ENCODE data around the gene TNRC6A. TPM values are rescaled to one million over a fixed set of nuclear protein-coding genes. Genes with fewer than 3 reads are reported as not detected.

The TNRC6A gene
- total RNA-seq, 1 experiment from 2014 or later, result 72.4 TPM

DNA sequence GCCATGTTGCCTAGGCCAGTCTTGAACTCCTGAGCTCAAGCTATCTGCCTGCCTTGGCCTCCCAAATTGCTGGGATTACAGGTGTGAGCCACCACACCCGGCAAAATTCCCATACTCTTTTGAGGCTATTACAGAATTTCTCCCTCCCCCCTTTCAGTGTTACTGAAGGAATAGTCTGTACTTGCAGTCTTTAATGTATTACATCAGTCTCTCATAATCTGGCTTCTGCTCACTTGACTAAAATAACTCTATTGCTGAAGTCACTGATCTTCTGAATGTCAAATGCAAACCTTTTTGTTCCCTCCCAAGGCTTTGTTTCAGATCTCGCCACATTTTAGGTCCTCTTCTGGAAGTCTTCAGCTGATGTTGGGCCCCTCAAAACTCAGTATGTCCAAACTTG lies 51.8 kb downstream of the TNRC6A start:
- H3K27ac ChIP-seq (ENCODE audit: low read length), result no peak overlapping the region
- H4K20me1 ChIP-seq (ENCODE audit: insufficient read depth, low read depth, low read length), result no peaks in the 10 kb centered on the region
- H3K4me2 ChIP-seq (ENCODE audit: low read depth, low read length, poor library complexity, severe bottlenecking), result no peak overlapping the region
- no peaks in the 10 kb centered on the region for H3K4me1 ChIP-seq (ENCODE audit: low read length)
- H3K36me3 ChIP-seq (ENCODE audit: insufficient read depth, low read length), result peaks cover 46% of the 10 kb centered on the region; the same call in 1 of the 2 replicates
- peaks cover 67% of the 10 kb centered on the region for H3K79me2 ChIP-seq (ENCODE audit: low read length)
- no peaks in the 10 kb centered on the region for H3K9me2 ChIP-seq (replicated peaks; ENCODE audit: insufficient read depth, low read length)
- no peaks in the 10 kb centered on the region for H3K9me3 ChIP-seq (ENCODE audit: low read length)
- no peak for DNase-seq
- H3K9ac ChIP-seq (ENCODE audit: low read length), result no peak overlapping the region
- H3K27me3 ChIP-seq (ENCODE audit: low read length), result no peaks in the 10 kb centered on the region
- H3K4me3 ChIP-seq (ENCODE audit: low read length), result no peak overlapping the region
- H2AFZ ChIP-seq (ENCODE audit: low read length), result no peak overlapping the region

DNA sequence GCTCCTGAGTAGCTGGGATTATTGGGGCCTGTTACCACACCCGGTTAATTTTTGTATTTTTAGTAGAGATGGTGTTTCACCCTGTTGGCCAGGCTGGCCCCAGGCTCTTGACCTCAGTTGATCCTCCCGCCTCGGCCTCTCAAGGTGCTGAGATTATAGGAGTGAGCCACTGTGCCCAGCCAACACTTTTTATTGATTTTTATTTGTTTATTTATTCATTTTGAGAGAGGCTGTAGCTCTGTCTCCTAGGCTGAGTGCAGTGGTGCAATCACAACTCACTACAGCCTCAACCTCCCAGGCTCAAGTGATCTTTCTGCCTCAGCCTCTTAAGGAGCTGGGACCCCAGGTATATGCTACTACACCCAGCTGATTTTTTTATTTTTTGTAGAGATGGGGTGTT lies 54.7 kb downstream of the TNRC6A start:
- Histone ChIP-seq H2AFZ (ENCODE audit: low read length) (no peak overlapping the region), H3K79me2 (ENCODE audit: low read length) (peaks cover 60% of the 10 kb centered on the region), H3K9ac (ENCODE audit: low read length) (no peak overlapping the region), H3K9me3 (ENCODE audit: low read length) (no peaks in the 10 kb centered on the region), H3K36me3 (ENCODE audit: insufficient read depth, low read length) (peaks cover 46% of the 10 kb centered on the region; the same call in 1 of the 2 replicates), H3K27ac (ENCODE audit: low read length) (no peak overlapping the region), H4K20me1 (ENCODE audit: insufficient read depth, low read depth, low read length) (no peaks in the 10 kb centered on the region), H3K4me2 (ENCODE audit: low read depth, low read length, poor library complexity, severe bottlenecking) (no peak overlapping the region), H3K27me3 (ENCODE audit: low read length) (no peaks in the 10 kb centered on the region), H3K4me3 (ENCODE audit: low read length) (no peak overlapping the region), H3K4me1 (ENCODE audit: low read length) (no peaks in the 10 kb centered on the region), H3K9me2 (replicated peaks; ENCODE audit: insufficient read depth, low read length) (no peaks in the 10 kb centered on the region)
- DNase-seq, result no peak

- no peak overlapping the region for H3K9ac ChIP-seq (ENCODE audit: low read length)
- H4K20me1 ChIP-seq (ENCODE audit: insufficient read depth, low read depth, low read length), result no peaks in the 10 kb centered on the region
- H3K4me2 ChIP-seq (ENCODE audit: low read depth, low read length, poor library complexity, severe bottlenecking), result no peak overlapping the region
- no peaks in the 10 kb centered on the region for H3K4me1 ChIP-seq (ENCODE audit: low read length)
- H3K27ac ChIP-seq (ENCODE audit: low read length), result no peak overlapping the region
- H3K4me3 ChIP-seq (ENCODE audit: low read length), result no peak overlapping the region
- H3K9me3 ChIP-seq (ENCODE audit: low read length), result no peaks in the 10 kb centered on the region
- no peaks in the 10 kb centered on the region; the same call in 1 of the 2 replicates for H3K9me2 ChIP-seq (replicated peaks; ENCODE audit: insufficient read depth, low read length)
- no peak for DNase-seq
- no peak overlapping the region for H2AFZ ChIP-seq (ENCODE audit: low read length)
- peaks cover 43% of the 10 kb centered on the region for H3K79me2 ChIP-seq (ENCODE audit: low read length)
- H3K27me3 ChIP-seq (ENCODE audit: low read length), result no peaks in the 10 kb centered on the region
- peaks cover 64% of the 10 kb centered on the region for H3K36me3 ChIP-seq (ENCODE audit: insufficient read depth, low read length)
These were observed 60.4 kb downstream of the TNRC6A start for GRCh38 chr16:24789881-24790280.

DNA sequence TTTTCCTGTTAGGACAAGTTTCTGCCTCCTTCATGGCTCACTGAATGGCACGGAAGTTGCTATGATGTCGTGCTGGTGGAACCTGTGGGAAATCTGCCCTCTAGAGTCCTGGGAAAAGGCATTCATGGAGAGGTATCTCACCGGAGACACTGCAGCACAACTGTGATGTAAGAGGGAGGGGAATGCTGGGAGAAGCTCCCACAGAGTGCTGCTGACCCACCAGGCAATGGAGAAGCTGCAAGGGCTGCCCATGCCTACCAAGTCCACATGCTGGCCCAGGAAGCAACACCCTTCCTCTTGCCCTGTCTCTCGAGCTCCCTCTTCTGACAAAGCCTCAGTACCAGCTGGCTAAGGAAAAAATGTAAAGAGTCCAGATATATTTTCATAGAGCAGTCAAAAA lies 71.1 kb downstream of the TNRC6A start:
- H3K9me2 ChIP-seq (replicated peaks; ENCODE audit: insufficient read depth, low read length), result no peaks in the 10 kb centered on the region
- H3K27me3 ChIP-seq (ENCODE audit: low read length), result no peaks in the 10 kb centered on the region
- peaks cover 5% of the 10 kb centered on the region; the same call in 1 of the 2 replicates for H3K79me2 ChIP-seq (ENCODE audit: low read length)
- H3K27ac ChIP-seq (ENCODE audit: low read length), result no peak overlapping the region
- no peak overlapping the region for H3K4me2 ChIP-seq (ENCODE audit: low read depth, low read length, poor library complexity, severe bottlenecking)
- no peaks in the 10 kb centered on the region; the same call in 1 of the 2 replicates for H4K20me1 ChIP-seq (ENCODE audit: insufficient read depth, low read depth, low read length)
- no peak overlapping the region for H3K9ac ChIP-seq (ENCODE audit: low read length)
- H3K36me3 ChIP-seq (ENCODE audit: insufficient read depth, low read length), result peaks cover 70% of the 10 kb centered on the region; the same call in 1 of the 2 replicates
- no peak overlapping the region for H3K4me3 ChIP-seq (ENCODE audit: low read length)
- no peaks in the 10 kb centered on the region for H3K9me3 ChIP-seq (ENCODE audit: low read length)
- peak; percentile 56 for DNase-seq
- no peak overlapping the region for H2AFZ ChIP-seq (ENCODE audit: low read length)
- no peaks in the 10 kb centered on the region for H3K4me1 ChIP-seq (ENCODE audit: low read length)

- Histone ChIP-seq H3K27me3 (ENCODE audit: low read length) (no peaks in the 10 kb centered on the region), H2AFZ (ENCODE audit: low read length) (no peak overlapping the region), H3K36me3 (ENCODE audit: insufficient read depth, low read length) (peaks cover 74% of the 10 kb centered on the region; the same call in 1 of the 2 replicates), H4K20me1 (ENCODE audit: insufficient read depth, low read depth, low read length) (no peaks in the 10 kb centered on the region), H3K9me2 (replicated peaks; ENCODE audit: insufficient read depth, low read length) (no peaks in the 10 kb centered on the region), H3K4me1 (ENCODE audit: low read length) (no peaks in the 10 kb centered on the region), H3K9me3 (ENCODE audit: low read length) (no peaks in the 10 kb centered on the region), H3K4me2 (ENCODE audit: low read depth, low read length, poor library complexity, severe bottlenecking) (no peak overlapping the region), H3K4me3 (ENCODE audit: low read length) (no peak overlapping the region), H3K79me2 (ENCODE audit: low read length) (peaks cover 2% of the 10 kb centered on the region; the same call in 1 of the 2 replicates), H3K27ac (ENCODE audit: low read length) (no peak overlapping the region), H3K9ac (ENCODE audit: low read length) (no peak overlapping the region)
- no peak for DNase-seq
These were observed 72.4 kb downstream of the TNRC6A start for GRCh38 chr16:24801761-24802302.

DNA sequence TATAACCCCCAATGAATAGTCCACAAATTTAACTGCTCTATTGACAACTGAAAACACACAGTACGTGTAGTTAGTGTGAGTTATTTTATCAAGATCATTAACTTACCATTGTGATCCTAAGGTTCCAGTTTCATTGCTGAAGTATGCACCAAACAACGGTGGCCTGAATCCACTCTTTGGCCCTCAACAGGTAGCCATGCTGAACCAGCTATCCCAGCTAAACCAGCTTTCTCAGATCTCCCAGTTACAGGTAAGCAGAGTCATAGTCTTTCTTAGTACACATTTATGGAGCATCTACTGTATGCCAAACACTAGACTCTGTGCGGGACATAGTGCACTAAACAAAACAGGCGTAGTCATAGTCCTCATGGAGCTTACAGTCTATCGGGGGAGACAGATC lies 76.0 kb downstream of the TNRC6A start:
- Histone ChIP-seq H2AFZ (ENCODE audit: low read length) (no peak overlapping the region), H3K4me2 (ENCODE audit: low read depth, low read length, poor library complexity, severe bottlenecking) (no peak overlapping the region), H3K4me1 (ENCODE audit: low read length) (no peaks in the 10 kb centered on the region), H3K79me2 (ENCODE audit: low read length) (no peaks in the 10 kb centered on the region), H3K9ac (ENCODE audit: low read length) (no peak overlapping the region), H3K4me3 (ENCODE audit: low read length) (no peak overlapping the region), H3K9me2 (replicated peaks; ENCODE audit: insufficient read depth, low read length) (no peaks in the 10 kb centered on the region), H3K27ac (ENCODE audit: low read length) (no peak overlapping the region), H3K27me3 (ENCODE audit: low read length) (no peaks in the 10 kb centered on the region), H3K9me3 (ENCODE audit: low read length) (no peaks in the 10 kb centered on the region), H4K20me1 (ENCODE audit: insufficient read depth, low read depth, low read length) (no peaks in the 10 kb centered on the region), H3K36me3 (ENCODE audit: insufficient read depth, low read length) (peaks cover 66% of the 10 kb centered on the region; the same call in 1 of the 2 replicates)
- DNase-seq, result no peak

DNA sequence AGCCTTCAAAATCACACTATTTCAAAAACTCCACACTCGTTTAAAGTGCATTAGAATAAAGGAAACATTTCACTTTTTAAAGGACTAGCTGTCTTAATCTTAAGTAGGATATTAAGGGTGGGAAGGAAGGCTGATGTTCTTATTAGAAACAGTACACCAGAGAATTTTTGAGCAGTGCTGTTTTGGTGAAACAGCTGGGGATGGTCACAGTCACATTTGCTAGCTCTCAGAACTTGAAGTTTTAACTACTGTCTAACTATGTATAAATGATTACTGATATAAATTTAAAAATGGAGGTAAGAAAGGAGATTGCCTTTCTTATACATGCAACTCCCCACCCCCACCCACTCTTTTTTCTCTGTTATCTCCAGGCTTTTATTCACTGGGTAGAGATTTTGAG lies 77.8 kb downstream of the TNRC6A start:
- Histone ChIP-seq H3K27ac (ENCODE audit: low read length) (no peak overlapping the region), H3K79me2 (ENCODE audit: low read length) (peaks cover under 1% of the 10 kb centered on the region; the same call in 1 of the 2 replicates), H3K27me3 (ENCODE audit: low read length) (no peaks in the 10 kb centered on the region), H2AFZ (ENCODE audit: low read length) (no peak overlapping the region), H3K4me3 (ENCODE audit: low read length) (no peak overlapping the region), H3K4me2 (ENCODE audit: low read depth, low read length, poor library complexity, severe bottlenecking) (no peak overlapping the region), H3K9ac (ENCODE audit: low read length) (no peak overlapping the region), H3K36me3 (ENCODE audit: insufficient read depth, low read length) (peaks cover 62% of the 10 kb centered on the region; the same call in 1 of the 2 replicates), H3K9me2 (replicated peaks; ENCODE audit: insufficient read depth, low read length) (no peaks in the 10 kb centered on the region), H3K4me1 (ENCODE audit: low read length) (no peaks in the 10 kb centered on the region), H4K20me1 (ENCODE audit: insufficient read depth, low read depth, low read length) (no peaks in the 10 kb centered on the region), H3K9me3 (ENCODE audit: low read length) (no peaks in the 10 kb centered on the region)
- DNase-seq, result no peak

DNA sequence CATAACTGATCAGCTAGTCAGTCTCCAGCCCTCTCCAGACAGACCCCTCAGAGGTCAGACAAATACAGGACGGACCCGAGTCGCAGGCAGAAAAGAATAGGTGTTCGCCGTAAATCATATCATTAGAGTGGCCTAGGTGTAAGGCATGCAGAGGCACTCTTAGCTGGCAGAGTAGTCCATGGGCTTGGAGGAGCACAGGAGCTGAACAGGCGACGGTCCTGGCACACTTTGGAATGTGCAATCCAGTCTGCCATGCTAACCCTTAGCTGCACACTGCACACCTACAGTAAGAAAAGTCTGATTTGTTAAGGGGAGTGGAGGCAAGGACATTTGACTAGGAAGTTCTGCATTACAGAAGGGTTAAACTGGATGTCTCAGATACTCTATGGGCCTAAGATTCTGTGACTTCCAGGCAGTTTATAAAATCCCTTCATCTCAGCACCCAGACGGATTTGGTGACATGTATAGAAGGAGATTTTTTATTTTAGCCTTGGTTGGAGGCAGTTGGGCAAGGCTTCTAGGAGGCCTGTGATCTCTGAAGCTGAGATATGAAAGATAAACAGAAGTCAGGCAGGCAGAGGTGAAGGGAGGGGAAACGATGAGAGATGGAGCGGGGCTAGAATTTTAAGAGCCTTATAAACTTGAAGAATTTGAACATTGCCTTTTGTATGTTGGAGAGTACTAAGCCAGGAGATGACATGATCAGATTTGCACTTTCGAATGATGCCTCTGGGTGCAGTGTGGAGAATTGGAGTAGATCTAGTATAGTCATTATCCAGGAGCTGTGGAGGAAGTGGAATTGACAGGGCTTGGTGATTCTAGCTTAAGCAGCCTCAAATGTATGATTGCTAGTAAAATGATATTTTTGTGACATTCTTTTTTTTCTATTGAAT lies 81.7 kb downstream of the TNRC6A start:
- peaks cover 3% of the 10 kb centered on the region; the same call in 1 of the 2 replicates for H3K79me2 ChIP-seq (ENCODE audit: low read length)
- H2AFZ ChIP-seq (ENCODE audit: low read length), result no peak overlapping the region
- no peaks in the 10 kb centered on the region for H3K27me3 ChIP-seq (ENCODE audit: low read length)
- no peaks in the 10 kb centered on the region for H3K9me3 ChIP-seq (ENCODE audit: low read length)
- no peaks in the 10 kb centered on the region for H4K20me1 ChIP-seq (ENCODE audit: insufficient read depth, low read depth, low read length)
- H3K4me3 ChIP-seq (ENCODE audit: low read length), result no peak overlapping the region
- DNase-seq, result no peak
- no peaks in the 10 kb centered on the region for H3K4me1 ChIP-seq (ENCODE audit: low read length)
- peaks cover 70% of the 10 kb centered on the region for H3K36me3 ChIP-seq (ENCODE audit: insufficient read depth, low read length)
- H3K27ac ChIP-seq (ENCODE audit: low read length), result no peak overlapping the region
- no peak overlapping the region for H3K4me2 ChIP-seq (ENCODE audit: low read depth, low read length, poor library complexity, severe bottlenecking)
- H3K9ac ChIP-seq (ENCODE audit: low read length), result no peak overlapping the region
- no peaks in the 10 kb centered on the region for H3K9me2 ChIP-seq (replicated peaks; ENCODE audit: insufficient read depth, low read length)

Measured in Karpas-422 (cell line).